K562 (cell line): ENCODE data around the gene TULP4. TPM values are rescaled to one million over a fixed set of nuclear protein-coding genes. Genes with fewer than 3 reads are reported as not detected.

ENCODE experiments used
- ATAC-seq: fragments of 200-7000 bp; cut with Tn5 transposase; 3 replicates; pipeline ENCODE4 v1.9.1; 2020; ENCODE audit warnings: moderate library complexity
- BruUV-seq: library from RNA; stranded (reverse); fragments of 400-500 nt; replicated peaks from 2 replicates; lab custom pipeline; 2021; lab: Mats Ljungman, UMichigan
- CTCF ChIA-PET: fragments of 300-600 bp; formaldehyde crosslinking; extraction: SDS; loops from one replicate; lab custom pipeline; 2021; ENCODE audit warnings: low intra/inter-chr PET ratio; lab: Yijun Ruan, JAX
- POLR2A ChIA-PET: fragments of 300-600, 350-650 bp; sonication (Branson Sonifier 250); formaldehyde crosslinking; extraction: SDS; loops from one replicate; lab custom pipeline; 2021; ENCODE audit warnings: antibody characterized with exemption, inconsistent platforms; lab: Yijun Ruan, JAX
- DNase-seq, 4 experiments: peaks; one replicate each; pipeline versions ENCODE4 v3.0.0 to v3.0.0-alpha.2; 2011 to 2018; ENCODE audit warnings: low spot score in 3 of 4, mixed read lengths in 3 of 4; ENCODE audit errors: extremely low read depth in 1 of 4
- FAIRE-seq: peaks from 2 replicates; lab custom pipeline; 2011; peaks lifted over from hg19 to GRCh38; lab: Jason Lieb, UNC
- H2AFZ ChIP-seq: 2 replicates; pipeline ENCODE4 v1.6.0; 2011; ENCODE audit warnings: low read depth, low read length, control low read depth, inconsistent platforms
- H3K27ac ChIP-seq: fragments of 200-600 bp; 3 replicates; pipeline ENCODE4 v1.8.0; 2011; ENCODE audit warnings: low read depth, mild to moderate bottlenecking, control low read depth, inconsistent platforms, low read length, moderate library complexity, mixed read lengths; ENCODE audit errors: extremely low read depth
- H3K27me3 ChIP-seq, 2 experiments: fragments of 300-600 bp in 1 of 2; 2 replicates in 1 of 2; 3 replicates in 1 of 2; pipeline versions ENCODE4 v1.6.0 to v1.8.0; 2011; ENCODE audit warnings: inconsistent platforms in 2 of 2, low read length in 2 of 2, mild to moderate bottlenecking in 1 of 2, mixed read lengths in 1 of 2, moderate library complexity in 1 of 2; ENCODE audit not compliant: control insufficient read depth in 2 of 2, insufficient read depth in 2 of 2
- H3K36me3 ChIP-seq: fragments of 300-600 bp; 3 replicates; pipeline ENCODE4 v1.8.0; 2011; ENCODE audit warnings: mild to moderate bottlenecking, low read length, inconsistent platforms; ENCODE audit not compliant: control insufficient read depth, insufficient read depth
- H3K4me1 ChIP-seq, 2 experiments: fragments of 200-600 bp in 1 of 2; replicated peaks in 1 of 2; 2 replicates in 1 of 2; 3 replicates in 1 of 2; pipeline versions ENCODE4 v1.5.1 to v1.8.0; 2011; ENCODE audit warnings: inconsistent platforms in 2 of 2, low read length in 2 of 2, mild to moderate bottlenecking in 1 of 2, mixed read lengths in 1 of 2, moderate library complexity in 1 of 2; ENCODE audit not compliant: control insufficient read depth in 2 of 2, insufficient read depth in 2 of 2
- H3K4me2 ChIP-seq: 2 replicates; pipeline ENCODE4 v1.6.1; 2011; ENCODE audit warnings: low read length, control low read depth, inconsistent platforms, mixed read lengths; ENCODE audit not compliant: insufficient read depth
- H3K4me3 ChIP-seq: fragments of 200-600 bp; sonication (generic), shearing (Covaris generic); 2 replicates; pipeline ENCODE4 v1.5.1; 2016; ENCODE audit warnings: control low read depth, inconsistent platforms
- H3K79me2 ChIP-seq: fragments of 200-600 bp; 3 replicates; pipeline ENCODE4 v1.8.0; 2011; ENCODE audit warnings: low read length, inconsistent platforms; ENCODE audit not compliant: control insufficient read depth, insufficient read depth
- H3K9ac ChIP-seq, 2 experiments: 2 replicates each; pipeline versions ENCODE4 v1.6.0 to v1.6.1; 2011; ENCODE audit warnings: low read depth in 2 of 2, low read length in 2 of 2, control low read depth in 1 of 2, inconsistent platforms in 1 of 2, mild to moderate bottlenecking in 1 of 2, mixed read lengths in 1 of 2; ENCODE audit not compliant: insufficient read depth in 1 of 2
- H3K9me1 ChIP-seq: one replicate; pipeline ENCODE4 v1.6.0; 2011; ENCODE audit warnings: inconsistent platforms, mild to moderate bottlenecking, low read length, moderate library complexity; ENCODE audit not compliant: control insufficient read depth, insufficient read depth
- H3K9me3 ChIP-seq: replicated peaks from 2 replicates; pipeline ENCODE4 v1.5.1; 2011; ENCODE audit warnings: low read depth, low read length, inconsistent platforms; ENCODE audit not compliant: control insufficient read depth, insufficient read depth
- H4K20me1 ChIP-seq: replicated peaks from 2 replicates; pipeline ENCODE4 v1.6.1; 2011; ENCODE audit warnings: low read length, inconsistent platforms, mixed read lengths; ENCODE audit not compliant: control insufficient read depth, insufficient read depth
- BDP1 ChIP-seq: IDR thresholded peaks from 3 replicates; pipeline ENCODE4 v1.6.1; 2011; ENCODE audit not compliant: insufficient read length, insufficient read depth
- GABPB1 ChIP-seq: sonication (generic); formaldehyde crosslinking; IDR thresholded peaks from 2 replicates; pipeline ENCODE4 v1.8.0; 2022; ENCODE audit warnings: mild to moderate bottlenecking, missing genetic modification reagents
- GATAD2B ChIP-seq: fragments of 450-650 bp; IDR thresholded peaks from 2 replicates; pipeline ENCODE4 v1.6.1; 2017; ENCODE audit warnings: mild to moderate bottlenecking, borderline replicate concordance
- HEY1 ChIP-seq: fragments of 250-450 bp; sonication (Bioruptor Pico); IDR thresholded peaks from 2 replicates; pipeline ENCODE4 v1.5.0; 2020; ENCODE audit warnings: mild to moderate bottlenecking, moderate library complexity, borderline replicate concordance
- MCM2 ChIP-seq: fragments of 450-650 bp; IDR thresholded peaks from 2 replicates; pipeline ENCODE4 v1.6.1; 2017; ENCODE audit warnings: low read depth, mild to moderate bottlenecking
- NONO ChIP-seq, 2 experiments: fragments of 200-400 bp in 1 of 2; fragments of 450-650 bp in 1 of 2; formaldehyde crosslinking in 1 of 2; IDR thresholded peaks; 2 replicates each; pipeline ENCODE4 v1.6.1; 2017; ENCODE audit warnings: low read depth in 2 of 2, mild to moderate bottlenecking in 2 of 2, moderate library complexity in 2 of 2, low read length in 1 of 2
- NR1H2 ChIP-seq: sonication (generic); formaldehyde crosslinking; IDR thresholded peaks from 2 replicates; pipeline ENCODE4 v1.4.0; 2020; ENCODE audit warnings: mild to moderate bottlenecking, missing genetic modification reagents
- POLR2A ChIP-seq: fragments of 450-650 bp; conservative IDR thresholded peaks from 2 replicates; pipeline ENCODE4 v1.6.1; 2016
- RAD51 ChIP-seq: fragments of 450-650 bp; IDR thresholded peaks from 2 replicates; pipeline ENCODE4 v1.7.1; 2016; ENCODE audit warnings: low read depth, mild to moderate bottlenecking, borderline replicate concordance
- ZNF121 ChIP-seq: sonication (generic); formaldehyde crosslinking; conservative IDR thresholded peaks from 2 replicates; pipeline ENCODE4 v1.8.0; 2022; ENCODE audit warnings: missing genetic modification reagents
- ZNF253 ChIP-seq: fragments of 250-450 bp; sonication (Bioruptor Pico); conservative IDR thresholded peaks from 2 replicates; pipeline ENCODE4 v1.6.1; 2021; ENCODE audit warnings: mild to moderate bottlenecking
- ZNF324 ChIP-seq: fragments of 250-450 bp; sonication (Bioruptor Pico); IDR thresholded peaks from 2 replicates; pipeline ENCODE4 v1.4.0; 2020; ENCODE audit warnings: mild to moderate bottlenecking
- WGBS: fragments of 100-300 bp; shearing (Covaris generic); methylation state at CpG from one replicate; pipeline ENCODE4 v1.1.6; 2016; ENCODE audit warnings: low coverage, mixed read lengths; ENCODE audit not compliant: insufficient coverage; ENCODE audit errors: missing lambda C conversion rate; 5-methylcytosine and 5-hydroxymethylcytosine counted together
- in situ Hi-C: fragments of 300-500 bp; cut with MboI; formaldehyde crosslinking; loops from 4 replicates; pipeline ENCODE4 v1.15.0; 2018; ENCODE audit warnings: inconsistent platforms, mixed read lengths
- intact Hi-C: fragments of 100-400 bp; cut with micrococcal nuclease; formaldehyde crosslinking; loops from 2 replicates; pipeline ENCODE4 v1.14.2; 2022
- polyA plus RNA-seq, 8 experiments: library from polyadenylated mRNA; depleted of rRNA in 4 of 8; stranded (reverse) in 5 of 8; unstranded in 3 of 8; fragments of >200 nt; fragmentation: Nextera tagmentation in 2 of 8; fragmentation: Illumina TruSeq in 1 of 8; extraction: Ambion mirVana in 2 of 8; extraction: Trizol in 1 of 8; gene quantifications; 2 replicates each; pipeline versions ENCODE4 v1.2.1 to v1.2.3, GENCODE V29; 2011 to 2014; ENCODE audit warnings: inconsistent platforms in 1 of 8, missing spikeins in 1 of 8
- total RNA-seq, 7 experiments: library from RNA; depleted of rRNA in 6 of 7; stranded (reverse); fragments of >200 nt in 6 of 7; fragmentation: Illumina TruSeq in 2 of 7; extraction: Trizol in 2 of 7; gene quantifications; 2 replicates each; pipeline versions ENCODE4 v1.2.1 to v1.2.3, GENCODE V29; 2011 to 2021; ENCODE audit warnings: low replicate concordance in 1 of 7
- TF ChIP-seq, protein P1 (sequence below): fragments of 450-650 bp; formaldehyde crosslinking; IDR thresholded peaks from 2 replicates; pipeline ENCODE4 v1.4.0; 2022; ENCODE audit warnings: missing genetic modification characterization
- TF ChIP-seq, protein P2 (sequence below): fragments of 450-650 bp; formaldehyde crosslinking; IDR thresholded peaks from 2 replicates; pipeline ENCODE4 v1.4.0; 2020; ENCODE audit warnings: mild to moderate bottlenecking, moderate library complexity
- TF ChIP-seq, protein P3 (sequence below), 2 experiments: fragments of 250-450 bp in 1 of 2; fragments of 450-650 bp in 1 of 2; sonication (Bioruptor Pico) in 1 of 2; IDR thresholded peaks; 2 replicates each; pipeline versions ENCODE4 v1.6.1 to v1.8.0; 2016 to 2021; ENCODE audit warnings: mild to moderate bottlenecking in 2 of 2, moderate library complexity in 2 of 2, missing compliant biosample characterization in 1 of 2, missing genetic modification characterization in 1 of 2
- TF ChIP-seq, protein P4 (sequence below): fragments of 450-650 bp; IDR thresholded peaks from 2 replicates; pipeline ENCODE4 v1.7.1; 2018; ENCODE audit warnings: mild to moderate bottlenecking, low read depth; ENCODE audit not compliant: partially characterized antibody

TULP4 gene
- total and polyA plus RNA-seq, 9 of the 15 experiments (the other 6 are each of a cell fraction or from before 2014, with no cell fraction given): 1.2 to 50.4 (median 11.0) TPM

DNA sequence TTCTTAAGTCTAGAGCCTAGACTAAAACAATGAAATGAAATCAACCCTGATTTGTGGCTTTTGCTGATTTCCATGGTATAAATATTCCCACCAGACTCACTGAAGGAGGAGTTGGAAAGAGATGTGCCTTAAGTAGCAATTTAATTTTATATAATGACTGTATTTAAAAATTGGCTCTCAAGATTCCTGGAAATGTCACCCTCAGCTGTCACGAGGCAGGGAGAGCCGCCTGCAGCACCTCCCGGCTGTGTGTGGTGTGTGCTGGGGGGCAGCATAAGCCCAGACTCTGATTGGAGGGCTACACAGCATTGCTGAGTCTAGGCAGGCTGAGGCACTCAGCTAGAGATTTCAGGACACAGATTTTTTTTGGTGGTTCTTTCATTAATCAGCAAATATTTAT lies 207.0 kb downstream of the TULP4 start:
- in situ Hi-C loops: no loop called here
- no peak overlapping the region for H3K27ac ChIP-seq
- no peak overlapping the region for H3K4me3 ChIP-seq
- no peaks in the 10 kb centered on the region for H3K79me2 ChIP-seq
- BruUV-seq: no TSS peak
- no peaks in the 10 kb centered on the region for H3K9me3 ChIP-seq
- POLR2A ChIA-PET: interaction anchor here (1.0 to 1.5 kb wide), 4 partner anchors 9 to 33 kb away, joined by 3 to 6 read pairs (median 4); no protein-coding TSS in a partner anchor
- H3K4me1 ChIP-seq: peaks cover 0 to 3% of the 10 kb centered on the region in 2 experiments; a peak in 2 of 5 replicates
- no peaks in the 10 kb centered on the region for H3K9me1 ChIP-seq
- CTCF ChIA-PET: interaction anchor here (0.9 to 1.1 kb wide), 2 partner anchors 297 to 299 kb away, joined by 3 to 6 read pairs; no protein-coding TSS in a partner anchor
- intact Hi-C loops: loop anchor here (5.0 kb wide), 1 partner anchor 173 kb away; no protein-coding TSS in a partner anchor
- FAIRE-seq: no peak
- H3K27me3 ChIP-seq: peaks cover 59 to 78% of the 10 kb centered on the region in 2 experiments
- WGBS: 5% methylated on average over 3 of the region's 3 CpGs
- no peak for TF ChIP-seq POLR2A
- TF ChIP-seq, protein P1, sequence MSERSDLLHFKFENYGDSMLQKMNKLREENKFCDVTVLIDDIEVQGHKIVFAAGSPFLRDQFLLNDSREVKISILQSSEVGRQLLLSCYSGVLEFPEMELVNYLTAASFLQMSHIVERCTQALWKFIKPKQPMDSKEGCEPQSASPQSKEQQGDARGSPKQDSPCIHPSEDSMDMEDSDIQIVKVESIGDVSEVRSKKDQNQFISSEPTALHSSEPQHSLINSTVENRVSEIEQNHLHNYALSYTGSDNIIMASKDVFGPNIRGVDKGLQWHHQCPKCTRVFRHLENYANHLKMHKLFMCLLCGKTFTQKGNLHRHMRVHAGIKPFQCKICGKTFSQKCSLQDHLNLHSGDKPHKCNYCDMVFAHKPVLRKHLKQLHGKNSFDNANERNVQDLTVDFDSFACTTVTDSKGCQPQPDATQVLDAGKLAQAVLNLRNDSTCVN (CRISPR knock-in tag): no peak
- no peak for TF ChIP-seq ZNF253 (CRISPR knock-in tag)
- TF ChIP-seq, protein P2, sequence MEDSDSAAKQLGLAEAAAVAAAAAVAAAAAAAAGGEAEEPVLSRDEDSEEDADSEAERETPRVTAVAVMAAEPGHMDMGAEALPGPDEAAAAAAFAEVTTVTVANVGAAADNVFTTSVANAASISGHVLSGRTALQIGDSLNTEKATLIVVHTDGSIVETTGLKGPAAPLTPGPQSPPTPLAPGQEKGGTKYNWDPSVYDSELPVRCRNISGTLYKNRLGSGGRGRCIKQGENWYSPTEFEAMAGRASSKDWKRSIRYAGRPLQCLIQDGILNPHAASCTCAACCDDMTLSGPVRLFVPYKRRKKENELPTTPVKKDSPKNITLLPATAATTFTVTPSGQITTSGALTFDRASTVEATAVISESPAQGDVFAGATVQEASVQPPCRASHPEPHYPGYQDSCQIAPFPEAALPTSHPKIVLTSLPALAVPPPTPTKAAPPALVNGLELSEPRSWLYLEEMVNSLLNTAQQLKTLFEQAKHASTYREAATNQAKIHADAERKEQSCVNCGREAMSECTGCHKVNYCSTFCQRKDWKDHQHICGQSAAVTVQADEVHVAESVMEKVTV (CRISPR knock-in tag): no peak
- TF ChIP-seq BDP1: no peak
- TF ChIP-seq NONO (IDR thresholded peaks at IDR 0.05; ENCODE audit: low read depth in 2 of 2, low read length in 1 of 2): no peak
- no peak for TF ChIP-seq NR1H2
- TF ChIP-seq ZNF324: no peak
- TF ChIP-seq MCM2: no peak
- TF ChIP-seq, protein P3, sequence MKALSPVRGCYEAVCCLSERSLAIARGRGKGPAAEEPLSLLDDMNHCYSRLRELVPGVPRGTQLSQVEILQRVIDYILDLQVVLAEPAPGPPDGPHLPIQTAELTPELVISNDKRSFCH (CRISPR knock-in tag; IDR thresholded peaks at IDR 0.05): no peak
- TF ChIP-seq, protein P3 (tag; IDR thresholded peaks at IDR 0.05): no peak
- no peak for TF ChIP-seq HEY1 (CRISPR knock-in tag)
- TF ChIP-seq, protein P4, sequence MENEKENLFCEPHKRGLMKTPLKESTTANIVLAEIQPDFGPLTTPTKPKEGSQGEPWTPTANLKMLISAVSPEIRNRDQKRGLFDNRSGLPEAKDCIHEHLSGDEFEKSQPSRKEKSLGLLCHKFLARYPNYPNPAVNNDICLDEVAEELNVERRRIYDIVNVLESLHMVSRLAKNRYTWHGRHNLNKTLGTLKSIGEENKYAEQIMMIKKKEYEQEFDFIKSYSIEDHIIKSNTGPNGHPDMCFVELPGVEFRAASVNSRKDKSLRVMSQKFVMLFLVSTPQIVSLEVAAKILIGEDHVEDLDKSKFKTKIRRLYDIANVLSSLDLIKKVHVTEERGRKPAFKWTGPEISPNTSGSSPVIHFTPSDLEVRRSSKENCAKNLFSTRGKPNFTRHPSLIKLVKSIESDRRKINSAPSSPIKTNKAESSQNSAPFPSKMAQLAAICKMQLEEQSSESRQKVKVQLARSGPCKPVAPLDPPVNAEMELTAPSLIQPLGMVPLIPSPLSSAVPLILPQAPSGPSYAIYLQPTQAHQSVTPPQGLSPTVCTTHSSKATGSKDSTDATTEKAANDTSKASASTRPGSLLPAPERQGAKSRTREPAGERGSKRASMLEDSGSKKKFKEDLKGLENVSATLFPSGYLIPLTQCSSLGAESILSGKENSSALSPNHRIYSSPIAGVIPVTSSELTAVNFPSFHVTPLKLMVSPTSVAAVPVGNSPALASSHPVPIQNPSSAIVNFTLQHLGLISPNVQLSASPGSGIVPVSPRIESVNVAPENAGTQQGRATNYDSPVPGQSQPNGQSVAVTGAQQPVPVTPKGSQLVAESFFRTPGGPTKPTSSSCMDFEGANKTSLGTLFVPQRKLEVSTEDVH: no peak
- TF ChIP-seq GATAD2B: no peak
- no peak for TF ChIP-seq ZNF121 (CRISPR knock-in tag)
- no peak for TF ChIP-seq GABPB1 (CRISPR knock-in tag)
- no peak for TF ChIP-seq RAD51
- H4K20me1 ChIP-seq: no peaks in the 10 kb centered on the region
- no peak for DNase-seq
- no peaks in the 10 kb centered on the region for H3K36me3 ChIP-seq
- no peak for ATAC-seq
- H3K9ac ChIP-seq: no peak overlapping the region
- H2AFZ ChIP-seq: no peak overlapping the region
- H3K4me2 ChIP-seq: no peak overlapping the region
